Endothelial cell of umbilical vein (primary cell): Measurements from ENCODE around the gene CMSS1. TPM values are rescaled to one million over a fixed set of nuclear protein-coding genes. Genes with fewer than 3 reads are reported as not detected.

Experiments used
- BruUV-seq: library from RNA; stranded (reverse); fragments of 400-500 nt; replicated peaks from 2 replicates; lab custom pipeline; 2021; lab: Mats Ljungman, UMichigan
- CTCF ChIA-PET: fragments of 300-600, 350-600 bp; sonication (Branson Sonifier 250); formaldehyde crosslinking; loops from one replicate; lab custom pipeline; 2021; ENCODE audit warnings: antibody characterized with exemption, inconsistent platforms; lab: Charles Lee
- POLR2A ChIA-PET: fragments of 300-600, 350-600 bp; sonication (Branson Sonifier 250); formaldehyde crosslinking; loops from one replicate; lab custom pipeline; 2021; ENCODE audit warnings: antibody characterized with exemption, inconsistent platforms; lab: Charles Lee
- DNase-seq: peaks from one replicate; pipeline ENCODE4 v3.0.0-alpha.2; 2011; ENCODE audit warnings: low read depth, low spot score
- FAIRE-seq: peaks from 2 replicates; lab custom pipeline; 2011; peaks lifted over from hg19 to GRCh38; lab: Jason Lieb, UNC
- H2AFZ ChIP-seq: 2 replicates; pipeline ENCODE4 v1.6.0; 2012; ENCODE audit warnings: low read depth, low read length, control low read depth, inconsistent platforms
- H3K27ac ChIP-seq: 2 replicates; pipeline ENCODE4 v1.5.1; 2011; ENCODE audit warnings: low read depth, mild to moderate bottlenecking, control low read depth, low read length, moderate library complexity; ENCODE audit not compliant: insufficient read depth
- H3K27me3 ChIP-seq, 2 experiments: 2 replicates each; pipeline versions ENCODE4 v1.6.0 to v1.6.1; 2011; ENCODE audit warnings: low read length in 2 of 2, mixed read lengths in 1 of 2; ENCODE audit not compliant: control insufficient read depth in 2 of 2, insufficient read depth in 2 of 2
- H3K36me3 ChIP-seq, 2 experiments: 2 replicates in 1 of 2; 3 replicates in 1 of 2; pipeline ENCODE4 v1.5.1; 2011; ENCODE audit warnings: low read length in 2 of 2, mild to moderate bottlenecking in 1 of 2, moderate library complexity in 1 of 2; ENCODE audit not compliant: control insufficient read depth in 2 of 2, insufficient read depth in 2 of 2; ENCODE audit errors: extremely low read depth in 1 of 2
- H3K4me1 ChIP-seq: 3 replicates; pipeline ENCODE4 v1.5.1; 2011; ENCODE audit warnings: mild to moderate bottlenecking, low read length; ENCODE audit not compliant: control insufficient read depth, insufficient read depth; ENCODE audit errors: extremely low read depth
- H3K4me2 ChIP-seq: 2 replicates; pipeline ENCODE4 v1.6.1; 2011; ENCODE audit warnings: low read length, control low read depth, mixed read lengths; ENCODE audit not compliant: insufficient read depth
- H3K4me3 ChIP-seq, 3 experiments: fragments of 200-600 bp in 1 of 3; sonication (generic), shearing (Covaris generic) in 1 of 3; replicated peaks in 1 of 3; 2 replicates each; pipeline ENCODE4 v1.5.1; 2011 to 2016; ENCODE audit warnings: control low read depth in 3 of 3, low read length in 3 of 3, mild to moderate bottlenecking in 2 of 3, inconsistent platforms in 1 of 3, low read depth in 1 of 3, moderate library complexity in 1 of 3; ENCODE audit not compliant: insufficient read depth in 1 of 3
- H3K79me2 ChIP-seq: 2 replicates; pipeline ENCODE4 v1.6.0; 2012; ENCODE audit warnings: low read length, inconsistent platforms; ENCODE audit not compliant: control insufficient read depth, insufficient read depth
- H3K9ac ChIP-seq: replicated peaks from 2 replicates; pipeline ENCODE3; 2011; ENCODE audit warnings: low read length, control low read depth; ENCODE audit not compliant: insufficient read depth; ENCODE audit errors: extremely low read depth
- H3K9me1 ChIP-seq: replicated peaks from 3 replicates; pipeline ENCODE4 v1.6.0; 2011; ENCODE audit warnings: mild to moderate bottlenecking, low read length; ENCODE audit not compliant: control insufficient read depth, insufficient read depth; ENCODE audit errors: extremely low read depth
- H3K9me3 ChIP-seq: replicated peaks from 2 replicates; pipeline ENCODE4 v1.5.1; 2012; ENCODE audit warnings: low read length, inconsistent platforms; ENCODE audit not compliant: control insufficient read depth, insufficient read depth
- H4K20me1 ChIP-seq: replicated peaks from 2 replicates; pipeline ENCODE3; 2011; ENCODE audit warnings: mild to moderate bottlenecking, low read length; ENCODE audit not compliant: control insufficient read depth, insufficient read depth; ENCODE audit errors: extremely low read depth
- EZH2 ChIP-seq: IDR thresholded peaks from 2 replicates; pipeline ENCODE4 v1.6.1; 2012; ENCODE audit warnings: borderline replicate concordance, low read depth, mild to moderate bottlenecking, moderate library complexity, low read length, inconsistent platforms; ENCODE audit not compliant: severe bottlenecking
- FOS ChIP-seq: IDR thresholded peaks from 2 replicates; pipeline ENCODE4 v1.6.1; 2011; ENCODE audit warnings: mild to moderate bottlenecking, low read length, moderate library complexity, borderline replicate concordance; ENCODE audit not compliant: insufficient read depth
- GATA2 ChIP-seq: IDR thresholded peaks from 2 replicates; pipeline ENCODE4 v1.7.0; 2011; ENCODE audit warnings: low read depth, mild to moderate bottlenecking, moderate library complexity, mixed read lengths, low read length; ENCODE audit not compliant: insufficient read length, insufficient read depth
- JUN ChIP-seq: IDR thresholded peaks from 2 replicates; pipeline ENCODE4 v1.6.1; 2011; ENCODE audit warnings: borderline replicate concordance, low read depth; ENCODE audit not compliant: insufficient read length, insufficient read depth
- MYC ChIP-seq: IDR thresholded peaks from one replicate; pipeline ENCODE4 v1.6.1; 2011; ENCODE audit warnings: mild to moderate bottlenecking, low read depth, low read length
- POLR2A ChIP-seq: IDR thresholded peaks from 2 replicates; pipeline ENCODE4 v1.6.1; 2012; ENCODE audit warnings: low read depth, mild to moderate bottlenecking, control low read depth, low read length
- POLR2AphosphoS5 ChIP-seq: IDR thresholded peaks from 2 replicates; pipeline ENCODE4 v1.6.1; 2012; ENCODE audit warnings: low read depth, mild to moderate bottlenecking, control low read depth, low read length, moderate library complexity; ENCODE audit not compliant: insufficient read depth
- dilution Hi-C: fragments of 300-500 bp; cut with MboI; formaldehyde crosslinking; loops from one replicate; pipeline ENCODE4 v1.15.0; 2019; ENCODE audit warnings: low sequenced_read_pairs; ENCODE audit not compliant: extremely low pct_ligation_motif_present
- intact Hi-C: fragments of 100-400 bp; cut with micrococcal nuclease; formaldehyde crosslinking; loops from one replicate; pipeline ENCODE4 v1.10.0; 2022
- polyA plus RNA-seq, 4 experiments: library from polyadenylated mRNA; depleted of rRNA in 3 of 4; stranded (reverse) in 3 of 4; unstranded in 1 of 4; fragments of >200 nt; gene quantifications; 2 replicates each; pipeline versions ENCODE4 v1.2.1 to v1.2.3, GENCODE V29; 2011 to 2012; ENCODE audit warnings: missing spikeins in 1 of 4
- total RNA-seq: library from RNA; stranded (reverse); gene quantifications from 2 replicates; pipeline ENCODE4 v1.2.3, GENCODE V29; 2021
- TF ChIP-seq, protein P1 (sequence below): IDR thresholded peaks from 2 replicates; pipeline ENCODE4 v1.6.1; 2011; ENCODE audit not compliant: insufficient read depth, insufficient read length
- TF ChIP-seq, protein P2 (sequence below), 2 donors: IDR thresholded peaks; 1 replicate in 1 of 2; 2 replicates in 1 of 2; pipeline ENCODE4 v1.5.1; 2011; ENCODE audit warnings: low read length in 2 of 2, mild to moderate bottlenecking in 2 of 2, moderate library complexity in 2 of 2, control low read depth in 1 of 2, inconsistent platforms in 1 of 2, low read depth in 1 of 2; ENCODE audit not compliant: insufficient read depth in 1 of 2; ENCODE audit errors: extremely low read depth in 1 of 2

CMSS1 gene
- total and polyA plus RNA-seq, 2 donors (not counting 3 experiments of a cell fraction or from before 2014, with no cell fraction given) = 9.7 to 60.6 TPM

DNA sequence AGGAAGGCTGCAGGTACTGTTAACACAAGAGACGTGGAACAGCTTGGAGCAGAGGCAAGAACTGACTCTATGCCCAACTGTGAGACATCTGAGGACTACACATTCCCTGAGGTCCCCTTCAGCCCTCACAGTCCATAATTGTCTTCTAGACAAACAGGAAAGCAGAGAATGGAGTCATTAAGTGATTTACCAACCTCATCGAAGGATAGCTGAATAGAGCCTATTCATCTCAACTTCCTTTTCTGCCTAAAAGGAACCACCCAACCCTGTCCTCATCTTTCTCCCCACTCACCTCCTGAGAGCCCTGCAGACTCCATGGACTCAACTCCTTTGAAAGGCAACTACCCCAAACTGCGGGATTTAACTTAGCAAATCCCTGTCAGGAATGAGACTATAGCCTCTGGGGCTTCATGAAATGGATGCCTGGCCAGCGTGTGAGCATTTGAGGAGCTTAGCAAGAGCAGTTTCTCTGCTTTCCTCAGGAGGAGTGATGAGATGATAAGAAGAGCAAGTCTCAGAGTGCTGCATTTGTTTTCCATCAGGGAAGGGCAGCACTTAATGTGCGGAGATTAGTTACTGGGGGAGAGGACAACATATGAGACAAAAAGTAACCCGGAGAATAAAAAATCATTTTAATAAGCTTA, 358.1 kb downstream of the CMSS1 start:
- no peaks in the 10 kb centered on the region for H3K27me3 ChIP-seq
- H2AFZ ChIP-seq = peak overlapping the region; percentile 15
- no peaks in the 10 kb centered on the region for H3K79me2 ChIP-seq
- no peak overlapping the region for H3K4me3 ChIP-seq
- H3K9me1 ChIP-seq = no peaks in the 10 kb centered on the region
- H3K4me1 ChIP-seq = peaks cover 4% of the 10 kb centered on the region
- H3K27ac ChIP-seq = no peak overlapping the region
- no TSS peak for BruUV-seq
- no peak overlapping the region for H3K4me2 ChIP-seq
- TF ChIP-seq JUN (no peak), FOS (no peak), EZH2 (no peak), GATA2 (no peak), POLR2AphosphoS5 (no peak), MYC (no peak), POLR2A (no peak)
- TF ChIP-seq, protein P1, sequence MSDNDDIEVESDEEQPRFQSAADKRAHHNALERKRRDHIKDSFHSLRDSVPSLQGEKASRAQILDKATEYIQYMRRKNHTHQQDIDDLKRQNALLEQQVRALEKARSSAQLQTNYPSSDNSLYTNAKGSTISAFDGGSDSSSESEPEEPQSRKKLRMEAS = no peak
- TF ChIP-seq, protein P2, sequence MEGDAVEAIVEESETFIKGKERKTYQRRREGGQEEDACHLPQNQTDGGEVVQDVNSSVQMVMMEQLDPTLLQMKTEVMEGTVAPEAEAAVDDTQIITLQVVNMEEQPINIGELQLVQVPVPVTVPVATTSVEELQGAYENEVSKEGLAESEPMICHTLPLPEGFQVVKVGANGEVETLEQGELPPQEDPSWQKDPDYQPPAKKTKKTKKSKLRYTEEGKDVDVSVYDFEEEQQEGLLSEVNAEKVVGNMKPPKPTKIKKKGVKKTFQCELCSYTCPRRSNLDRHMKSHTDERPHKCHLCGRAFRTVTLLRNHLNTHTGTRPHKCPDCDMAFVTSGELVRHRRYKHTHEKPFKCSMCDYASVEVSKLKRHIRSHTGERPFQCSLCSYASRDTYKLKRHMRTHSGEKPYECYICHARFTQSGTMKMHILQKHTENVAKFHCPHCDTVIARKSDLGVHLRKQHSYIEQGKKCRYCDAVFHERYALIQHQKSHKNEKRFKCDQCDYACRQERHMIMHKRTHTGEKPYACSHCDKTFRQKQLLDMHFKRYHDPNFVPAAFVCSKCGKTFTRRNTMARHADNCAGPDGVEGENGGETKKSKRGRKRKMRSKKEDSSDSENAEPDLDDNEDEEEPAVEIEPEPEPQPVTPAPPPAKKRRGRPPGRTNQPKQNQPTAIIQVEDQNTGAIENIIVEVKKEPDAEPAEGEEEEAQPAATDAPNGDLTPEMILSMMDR (IDR thresholded peaks at IDR 0.05; ENCODE audit: extremely low read depth in 1 of 2, insufficient read depth in 1 of 2, low read depth in 1 of 2, low read length in 2 of 2) = no peak
- H3K9me3 ChIP-seq = peaks cover 7% of the 10 kb centered on the region
- H3K36me3 ChIP-seq = peaks cover 2 to 4% of the 10 kb centered on the region in 2 experiments
- no peak for DNase-seq
- peak; percentile 62 for FAIRE-seq
- intact Hi-C loops (no loop called here), dilution Hi-C loops (no loop called here)
- H3K9ac ChIP-seq = no peak overlapping the region
- CTCF ChIA-PET = interaction anchor here (1.5 to 3.0 kb wide), 6 partner anchors 9 to 332 kb away, joined by 4 to 12 read pairs (median 6); no protein-coding TSS in a partner anchor
- H4K20me1 ChIP-seq = no peaks in the 10 kb centered on the region
- POLR2A ChIA-PET = no interaction called here
